Measurements from ENCODE around the gene GALK1. TPM values are rescaled to one million over a fixed set of nuclear protein-coding genes. Genes with fewer than 3 reads are reported as not detected.

GALK1 gene
- total and polyA plus RNA-seq, 2 of the 13 experiments (the other 11 are each of a cell fraction or from before 2014, with no cell fraction given) = 59.9 to 93.6 TPM

DNA sequence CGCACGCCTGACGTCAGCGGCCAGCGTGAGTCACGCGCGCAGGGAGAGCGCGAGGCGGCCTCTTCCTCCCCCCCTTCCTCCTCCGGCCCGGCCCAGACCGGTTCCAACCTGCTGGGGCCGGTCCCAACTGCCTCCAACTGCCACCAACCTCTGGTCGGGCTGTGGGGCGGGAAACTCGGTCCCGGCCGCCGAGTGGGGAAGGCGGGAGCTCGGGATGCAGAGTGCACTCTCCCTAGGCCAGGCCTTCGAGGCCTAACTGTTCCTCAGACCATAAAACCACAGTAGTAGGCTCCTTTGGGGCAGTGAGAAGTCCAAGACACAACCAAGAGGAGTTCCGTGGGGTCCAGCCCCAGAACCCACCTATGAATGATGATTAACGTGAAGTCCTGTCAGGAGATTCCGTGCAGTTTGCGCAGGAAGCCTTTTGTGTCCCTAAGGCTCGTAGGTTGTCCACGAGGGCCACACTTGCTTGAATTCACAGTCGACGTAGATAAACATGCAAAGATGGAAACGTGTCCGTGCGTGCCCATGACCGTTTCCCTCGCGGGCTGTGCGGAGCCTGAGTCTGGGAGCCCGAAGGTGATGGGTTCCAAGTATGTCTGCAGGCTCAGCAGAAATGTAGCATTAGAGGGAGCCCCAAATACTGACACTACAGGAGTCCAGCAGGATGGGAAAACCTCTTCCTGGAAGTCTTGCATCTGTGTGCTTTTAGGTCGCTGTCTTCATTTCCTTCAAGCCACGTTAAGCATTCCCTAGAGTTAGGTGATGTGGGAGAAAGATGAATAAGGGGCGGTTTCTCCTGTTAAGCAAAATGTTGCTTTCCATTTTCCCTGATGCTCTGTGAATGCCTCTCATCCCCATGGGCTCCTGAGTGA is 20.3 kb upstream of the GALK1 start (continued):
- TF ChIP-seq, protein P1, sequence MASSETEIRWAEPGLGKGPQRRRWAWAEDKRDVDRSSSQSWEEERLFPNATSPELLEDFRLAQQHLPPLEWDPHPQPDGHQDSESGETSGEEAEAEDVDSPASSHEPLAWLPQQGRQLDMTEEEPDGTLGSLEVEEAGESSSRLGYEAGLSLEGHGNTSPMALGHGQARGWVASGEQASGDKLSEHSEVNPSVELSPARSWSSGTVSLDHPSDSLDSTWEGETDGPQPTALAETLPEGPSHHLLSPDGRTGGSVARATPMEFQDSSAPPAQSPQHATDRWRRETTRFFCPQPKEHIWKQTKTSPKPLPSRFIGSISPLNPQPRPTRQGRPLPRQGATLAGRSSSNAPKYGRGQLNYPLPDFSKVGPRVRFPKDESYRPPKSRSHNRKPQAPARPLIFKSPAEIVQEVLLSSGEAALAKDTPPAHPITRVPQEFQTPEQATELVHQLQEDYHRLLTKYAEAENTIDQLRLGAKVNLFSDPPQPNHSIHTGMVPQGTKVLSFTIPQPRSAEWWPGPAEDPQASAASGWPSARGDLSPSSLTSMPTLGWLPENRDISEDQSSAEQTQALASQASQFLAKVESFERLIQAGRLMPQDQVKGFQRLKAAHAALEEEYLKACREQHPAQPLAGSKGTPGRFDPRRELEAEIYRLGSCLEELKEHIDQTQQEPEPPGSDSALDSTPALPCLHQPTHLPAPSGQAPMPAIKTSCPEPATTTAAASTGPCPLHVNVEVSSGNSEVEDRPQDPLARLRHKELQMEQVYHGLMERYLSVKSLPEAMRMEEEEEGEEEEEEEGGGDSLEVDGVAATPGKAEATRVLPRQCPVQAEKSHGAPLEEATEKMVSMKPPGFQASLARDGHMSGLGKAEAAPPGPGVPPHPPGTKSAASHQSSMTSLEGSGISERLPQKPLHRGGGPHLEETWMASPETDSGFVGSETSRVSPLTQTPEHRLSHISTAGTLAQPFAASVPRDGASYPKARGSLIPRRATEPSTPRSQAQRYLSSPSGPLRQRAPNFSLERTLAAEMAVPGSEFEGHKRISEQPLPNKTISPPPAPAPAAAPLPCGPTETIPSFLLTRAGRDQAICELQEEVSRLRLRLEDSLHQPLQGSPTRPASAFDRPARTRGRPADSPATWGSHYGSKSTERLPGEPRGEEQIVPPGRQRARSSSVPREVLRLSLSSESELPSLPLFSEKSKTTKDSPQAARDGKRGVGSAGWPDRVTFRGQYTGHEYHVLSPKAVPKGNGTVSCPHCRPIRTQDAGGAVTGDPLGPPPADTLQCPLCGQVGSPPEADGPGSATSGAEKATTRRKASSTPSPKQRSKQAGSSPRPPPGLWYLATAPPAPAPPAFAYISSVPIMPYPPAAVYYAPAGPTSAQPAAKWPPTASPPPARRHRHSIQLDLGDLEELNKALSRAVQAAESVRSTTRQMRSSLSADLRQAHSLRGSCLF (CRISPR knock-in tag; IDR thresholded peaks at IDR 0.05; ENCODE audit: borderline replicate concordance) = 0 out of 2 replicates have a peak, but pooled peaks have one; percentile 27
- TF ChIP-seq ZNF780A (CRISPR knock-in tag; IDR thresholded peaks at IDR 0.05) (0 out of 2 replicates have a peak, but pooled peaks have one; percentile 50), ZNF674 (CRISPR knock-in tag; IDR thresholded peaks at IDR 0.05; ENCODE audit: low read depth) (no peak), ZBTB1 (CRISPR knock-in tag; IDR thresholded peaks at IDR 0.05; ENCODE audit: borderline replicate concordance) (no peak; the same call in 1 of the 2 replicates), SP5 (CRISPR knock-in tag; IDR thresholded peaks at IDR 0.05; ENCODE audit: borderline replicate concordance, low read depth) (0 out of 2 replicates have a peak, but pooled peaks have one; percentile 37), ZNF605 (CRISPR knock-in tag; IDR thresholded peaks at IDR 0.05) (peak; percentile 90; the same call in 1 of the 2 replicates), MZF1 (CRISPR knock-in tag; IDR thresholded peaks at IDR 0.05; ENCODE audit: borderline replicate concordance) (no peak), SIN3A (IDR thresholded peaks at IDR 0.05; ENCODE audit: borderline replicate concordance, low read depth, low read length) (0 out of 2 replicates have a peak, but pooled peaks have one; percentile 15), ATF7-NPFF (CRISPR knock-in tag; IDR thresholded peaks at IDR 0.05; ENCODE audit: low read depth) (peak; percentile 69; the same call in 1 of the 2 replicates), ZNF280D (CRISPR knock-in tag; IDR thresholded peaks at IDR 0.05) (peak; percentile 62; the same call in 1 of the 2 replicates), HOXA3 (CRISPR knock-in tag; IDR thresholded peaks at IDR 0.05) (peak; percentile 62; the same call in 1 of the 2 replicates), ZNF660 (CRISPR knock-in tag; IDR thresholded peaks at IDR 0.05; ENCODE audit: borderline replicate concordance, low read depth) (0 out of 2 replicates have a peak, but pooled peaks have one; percentile 48), ZFP37 (CRISPR knock-in tag; IDR thresholded peaks at IDR 0.05; ENCODE audit: borderline replicate concordance) (0 out of 2 replicates have a peak, but pooled peaks have one; percentile 15), ZNF720 (CRISPR knock-in tag; IDR thresholded peaks at IDR 0.05) (no peak), RFX3 (CRISPR knock-in tag; IDR thresholded peaks at IDR 0.05) (0 out of 2 replicates have a peak, but pooled peaks have one; percentile 35)
- TF ChIP-seq, protein P2, sequence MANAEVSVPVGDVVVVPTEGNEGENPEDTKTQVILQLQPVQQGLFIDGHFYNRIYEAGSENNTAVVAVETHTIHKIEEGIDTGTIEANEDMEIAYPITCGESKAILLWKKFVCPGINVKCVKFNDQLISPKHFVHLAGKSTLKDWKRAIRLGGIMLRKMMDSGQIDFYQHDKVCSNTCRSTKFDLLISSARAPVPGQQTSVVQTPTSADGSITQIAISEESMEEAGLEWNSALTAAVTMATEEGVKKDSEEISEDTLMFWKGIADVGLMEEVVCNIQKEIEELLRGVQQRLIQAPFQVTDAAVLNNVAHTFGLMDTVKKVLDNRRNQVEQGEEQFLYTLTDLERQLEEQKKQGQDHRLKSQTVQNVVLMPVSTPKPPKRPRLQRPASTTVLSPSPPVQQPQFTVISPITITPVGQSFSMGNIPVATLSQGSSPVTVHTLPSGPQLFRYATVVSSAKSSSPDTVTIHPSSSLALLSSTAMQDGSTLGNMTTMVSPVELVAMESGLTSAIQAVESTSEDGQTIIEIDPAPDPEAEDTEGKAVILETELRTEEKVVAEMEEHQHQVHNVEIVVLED (CRISPR knock-in tag; IDR thresholded peaks at IDR 0.05; ENCODE audit: borderline replicate concordance) = peak; percentile 37; the same call in 1 of the 2 replicates

Measured in HepG2 (cell line).